Anterior cingulate cortex (tissue), 58 donors: ENCODE measurements around the gene KIF13A.
"Not testable (repeated sequence)": the region's sequence is repeated elsewhere in the genome, so short reads cannot be mapped to it uniquely, and the experiment has no call there.

Source experiments
- DNase-seq, 58 donors: peaks; one replicate each; lab custom pipeline; 2025; lab: John Stamatoyannopoulos, UW

The KIF13A gene

GRCh38 chr6:17987447-17987696 lies at the start of gene KIF13A:
KIF13A (minus strand) TSS chr6:17987635; CDS start chr6:17987463, 172 bp downstream.
- DNase-seq = peak in 4 of 58 donors; percentile 35 to 52 (median 43)

- no peak for DNase-seq
These were observed 49.3 kb upstream of the KIF13A start for GRCh38 chr6:18036781-18037180.

- DNase-seq = no peak
These were observed 48.0 kb upstream of the KIF13A start for GRCh38 chr6:18035330-18035854.

GRCh38 chr6:18034798-18035202 lies 47.4 kb upstream of the KIF13A start:
- DNase-seq = peak in 1 of 58 donors; percentile 23

- no peak for DNase-seq
These were observed 44.3 kb upstream of the KIF13A start for GRCh38 chr6:18031680-18032256.

GRCh38 chr6:18031189-18031588 lies 43.8 kb upstream of the KIF13A start:
- DNase-seq = no peak

GRCh38 chr6:18028332-18028731 lies 40.9 kb upstream of the KIF13A start:
- no peak for DNase-seq

GRCh38 chr6:18025596-18025995 lies 38.2 kb upstream of the KIF13A start:
- no peak for DNase-seq

- peak in 2 of 58 donors; percentile 8 to 10 for DNase-seq
These were observed 37.4 kb upstream of the KIF13A start for GRCh38 chr6:18024876-18025275.

GRCh38 chr6:18023891-18024290 lies 36.5 kb upstream of the KIF13A start:
- no peak for DNase-seq

GRCh38 chr6:18022398-18023231 lies 35.2 kb upstream of the KIF13A start:
- DNase-seq = peak in 5 of 58 donors; percentile 3 to 20 (median 6)

- no peak for DNase-seq
These were observed 33.9 kb upstream of the KIF13A start for GRCh38 chr6:18021166-18021850.

GRCh38 chr6:18020545-18020944 lies 33.1 kb upstream of the KIF13A start:
- not testable (repeated sequence) for DNase-seq

- DNase-seq = no peak
These were observed 32.4 kb upstream of the KIF13A start for GRCh38 chr6:18019539-18020534.

- DNase-seq = not testable (repeated sequence)
These were observed 31.7 kb upstream of the KIF13A start for GRCh38 chr6:18019133-18019532.

- DNase-seq = no peak
These were observed 29.3 kb upstream of the KIF13A start for GRCh38 chr6:18016698-18017097.

- no peak for DNase-seq
These were observed 28.7 kb upstream of the KIF13A start for GRCh38 chr6:18016133-18016532.

- no peak for DNase-seq
These were observed 23.9 kb upstream of the KIF13A start for GRCh38 chr6:18011287-18011686.

GRCh38 chr6:18010540-18010939 lies 23.1 kb upstream of the KIF13A start:
- DNase-seq = not testable (repeated sequence)
